GM12878 (cell line): ENCODE measurements around the gene MCM3AP. TPM values are rescaled to one million over a fixed set of nuclear protein-coding genes. Genes with fewer than 3 reads are reported as not detected.

Experiments used
- ATAC-seq: fragments of 200-7000 bp; cut with Tn5 transposase; 3 replicates; pipeline ENCODE4 v1.9.1; 2020; ENCODE audit warnings: mild to moderate bottlenecking, moderate library complexity
- BruUV-seq: library from RNA; stranded (reverse); fragments of 400-500 nt; replicated peaks from 2 replicates; lab custom pipeline; 2021; lab: Mats Ljungman, UMichigan
- CTCF ChIA-PET: fragments of 300-600 bp; sonication (Branson Sonifier 250); formaldehyde crosslinking; extraction: SDS; loops from one replicate; lab custom pipeline; 2021; ENCODE audit warnings: inconsistent platforms; lab: Yijun Ruan, JAX
- POLR2A ChIA-PET: fragments of 350-600 bp; formaldehyde crosslinking; extraction: SDS; loops from one replicate; lab custom pipeline; 2021; ENCODE audit warnings: inconsistent platforms; lab: Charles Lee
- RAD21 ChIA-PET: fragments of 300-600 bp; sonication (Branson Sonifier 250); formaldehyde crosslinking; loops from one replicate; lab custom pipeline; 2023; ENCODE audit warnings: antibody characterized with exemption; ENCODE audit not compliant: unreplicated experiment; lab: Charles Lee
- SMC1A ChIA-PET: fragments of 300-600 bp; sonication (Branson Sonifier 250); formaldehyde crosslinking; loops from one replicate; lab custom pipeline; 2023; ENCODE audit not compliant: unreplicated experiment, uncharacterized antibody; lab: Charles Lee
- DNase-seq: peaks from one replicate; pipeline ENCODE4 v3.0.0-alpha.2; 2011; ENCODE audit warnings: low read depth, low spot score
- FAIRE-seq: peaks from 3 replicates; lab custom pipeline; 2011; peaks lifted over from hg19 to GRCh38; lab: Jason Lieb, UNC
- H2AFZ ChIP-seq: 2 replicates; pipeline ENCODE4 v1.6.0; 2011; ENCODE audit warnings: low read depth, low read length, control low read depth; ENCODE audit not compliant: control insufficient read depth
- H3K27ac ChIP-seq: 2 replicates; pipeline ENCODE4 v1.5.1; 2011; ENCODE audit warnings: control low read depth; ENCODE audit not compliant: control insufficient read depth, insufficient read depth
- H3K27me3 ChIP-seq, 2 experiments: replicated peaks in 1 of 2; 2 replicates each; pipeline versions ENCODE4 v1.6.0 to v1.6.1; 2011; ENCODE audit warnings: low read length in 1 of 2; ENCODE audit not compliant: control insufficient read depth in 2 of 2, insufficient read depth in 2 of 2
- H3K36me3 ChIP-seq, 2 experiments: 2 replicates each; pipeline ENCODE4 v1.5.1; 2011; ENCODE audit warnings: low read length in 1 of 2; ENCODE audit not compliant: control insufficient read depth in 2 of 2, insufficient read depth in 2 of 2
- H3K4me1 ChIP-seq: 2 replicates; pipeline ENCODE4 v1.6.1; 2011; ENCODE audit warnings: mild to moderate bottlenecking, low read length, moderate library complexity, mixed read lengths; ENCODE audit not compliant: control insufficient read depth, insufficient read depth
- H3K4me2 ChIP-seq: 2 replicates; pipeline ENCODE4 v1.6.0; 2011; ENCODE audit warnings: control low read depth; ENCODE audit not compliant: control insufficient read depth, insufficient read depth
- H3K4me3 ChIP-seq: fragments of 200-600 bp; sonication (generic); 2 replicates; pipeline ENCODE4 v1.5.1; 2016
- H3K79me2 ChIP-seq: 2 replicates; pipeline ENCODE4 v1.6.0; 2011; ENCODE audit warnings: low read length; ENCODE audit not compliant: control insufficient read depth, insufficient read depth
- H3K9ac ChIP-seq: 2 replicates; pipeline ENCODE4 v1.8.0; 2011; ENCODE audit warnings: low read length, control low read depth, mixed read lengths; ENCODE audit not compliant: control insufficient read depth, insufficient read depth
- H3K9me3 ChIP-seq: replicated peaks from 3 replicates; pipeline ENCODE4 v1.5.1; 2011; ENCODE audit warnings: mild to moderate bottlenecking, low read length; ENCODE audit not compliant: control insufficient read depth, insufficient read depth
- H4K20me1 ChIP-seq: 2 replicates; pipeline ENCODE4 v1.6.0; 2011; ENCODE audit not compliant: control insufficient read depth, insufficient read depth
- E4F1 ChIP-seq: fragments of 450-650 bp; IDR thresholded peaks from 2 replicates; pipeline ENCODE4 v1.6.1; 2018; ENCODE audit warnings: borderline replicate concordance, mild to moderate bottlenecking; ENCODE audit not compliant: partially characterized antibody
- FOS ChIP-seq: IDR thresholded peaks from 3 replicates; pipeline ENCODE4 v1.6.1; 2011; ENCODE audit warnings: borderline replicate concordance; ENCODE audit not compliant: insufficient read length; ENCODE audit errors: extremely low read depth
- MXI1 ChIP-seq: fragments of 150-350 bp; IDR thresholded peaks from 2 replicates; pipeline ENCODE4 v1.6.1; 2011; ENCODE audit warnings: low read depth, mild to moderate bottlenecking, inconsistent platforms, low read length, improper control_type of control experiment
- POLR2AphosphoS5 ChIP-seq: IDR thresholded peaks from 2 replicates; pipeline ENCODE4 v1.6.1; 2011; ENCODE audit warnings: mild to moderate bottlenecking, low read length, inconsistent platforms
- TCF3 ChIP-seq: IDR thresholded peaks from 2 replicates; pipeline ENCODE4 v1.6.1; 2012; ENCODE audit warnings: low read depth, mild to moderate bottlenecking, low read length, borderline replicate concordance; ENCODE audit not compliant: insufficient read depth
- WGBS: methylation state at CpG from one replicate; pipeline ENCODE4 v1.1.6; 2016; ENCODE audit warnings: low lambda C conversion rate; ENCODE audit not compliant: insufficient replicate concordance, insufficient coverage; ENCODE audit errors: missing lambda C conversion rate; 5-methylcytosine and 5-hydroxymethylcytosine counted together
- in situ Hi-C: fragments of 300-500 bp; cut with MboI; formaldehyde crosslinking; loops from 9 replicates; pipeline ENCODE4 v1.14.3; 2018; ENCODE audit warnings: mixed read lengths
- intact Hi-C: fragments of 100-400 bp; cut with micrococcal nuclease; formaldehyde crosslinking; loops from one replicate; pipeline ENCODE4 v1.14.2; 2022; ENCODE audit not compliant: unreplicated experiment
- polyA plus RNA-seq, 11 experiments: library from polyadenylated mRNA; depleted of rRNA in 4 of 11; unstranded in 6 of 11; stranded (reverse) in 5 of 11; fragments of >200 nt; fragmentation: Nextera tagmentation in 4 of 11; fragmentation: Illumina TruSeq in 1 of 11; extraction: Ambion mirVana in 4 of 11; extraction: Trizol in 1 of 11; gene quantifications; 1 replicate in 1 of 11; 2 replicates in 10 of 11; pipeline versions ENCODE4 v1.2.1 to v1.2.3, GENCODE V29; 2011 to 2016; ENCODE audit warnings: inconsistent platforms in 2 of 11, missing spikeins in 2 of 11, low read depth in 1 of 11
- total RNA-seq, 4 experiments: library from RNA; depleted of rRNA in 3 of 4; stranded (reverse); fragments of >200 nt in 3 of 4; fragmentation: Illumina TruSeq in 1 of 4; extraction: Trizol in 1 of 4; gene quantifications; 2 replicates each; pipeline versions ENCODE4 v1.2.1 to v1.2.3, GENCODE V29; 2013 to 2021

MCM3AP gene
- total and polyA plus RNA-seq, 10 of the 15 experiments (the other 5 are each of a cell fraction or from before 2014, with no cell fraction given) = 6.1 to 95.7 (median 47.0) TPM

- no peaks in the 10 kb centered on the region for H3K79me2 ChIP-seq
- in situ Hi-C loops = no loop called here
- H3K9me3 ChIP-seq = no peaks in the 10 kb centered on the region
- peaks cover 11 to 23% of the 10 kb centered on the region in 2 experiments for H3K36me3 ChIP-seq
- no peaks in the 10 kb centered on the region for H3K27me3 ChIP-seq
- H2AFZ ChIP-seq = no peak overlapping the region
- no peak overlapping the region for H3K9ac ChIP-seq
- H3K4me1 ChIP-seq = no peaks in the 10 kb centered on the region
- ATAC-seq = no peak
- H4K20me1 ChIP-seq = no peaks in the 10 kb centered on the region
- no peak overlapping the region for H3K27ac ChIP-seq
- ChIA-PET POLR2A (no interaction called here), RAD21 (no interaction called here), SMC1A (no interaction called here), CTCF (no interaction called here)
- TF ChIP-seq TCF3 (no peak), MXI1 (no peak), POLR2AphosphoS5 (no peak), E4F1 (no peak), FOS (no peak)
- H3K4me2 ChIP-seq = no peak overlapping the region
- WGBS = 89% methylated on average over 20 of the region's 20 CpGs
- intact Hi-C loops = no loop called here
- FAIRE-seq = no peak
- no peak overlapping the region for H3K4me3 ChIP-seq
- DNase-seq = no peak
- no TSS peak for BruUV-seq
Measured at GRCh38 chr21:46196733-46197132, 88.7 kb downstream of the MCM3AP start.
